HEK293T (cell line): ENCODE measurements around the gene PLB1.

ENCODE experiments used
- ARNT ChIP-seq: fragments of 450-650 bp; IDR thresholded peaks from 2 replicates; pipeline ENCODE4 v1.6.1; 2017; ENCODE audit warnings: mild to moderate bottlenecking
- BHLHE40 ChIP-seq: fragments of 450-650 bp; IDR thresholded peaks from 2 replicates; pipeline ENCODE4 v1.6.1; 2016; ENCODE audit warnings: mild to moderate bottlenecking, moderate library complexity, borderline replicate concordance
- ELF4 ChIP-seq: fragments of 450-650 bp; IDR thresholded peaks from 2 replicates; pipeline ENCODE4 v1.6.1; 2017; ENCODE audit warnings: antibody characterized with exemption
- FOXK2 ChIP-seq: fragments of 450-650 bp; IDR thresholded peaks from 2 replicates; pipeline ENCODE4 v1.6.1; 2016; ENCODE audit warnings: mild to moderate bottlenecking
- FOXM1 ChIP-seq: fragments of 450-650 bp; IDR thresholded peaks from 2 replicates; pipeline ENCODE4 v1.6.1; 2017; ENCODE audit warnings: mild to moderate bottlenecking, borderline replicate concordance
- LEF1 ChIP-seq: fragments of 450-650 bp; IDR thresholded peaks from 2 replicates; pipeline ENCODE4 v1.6.1; 2017; ENCODE audit warnings: mild to moderate bottlenecking, borderline replicate concordance
- SP1 ChIP-seq: fragments of 450-650 bp; IDR thresholded peaks from 2 replicates; pipeline ENCODE4 v1.6.1; 2017
- SUZ12 ChIP-seq: fragments of 450-650 bp; IDR thresholded peaks from 2 replicates; pipeline ENCODE4 v1.6.1; 2016; ENCODE audit warnings: mild to moderate bottlenecking
- TARDBP ChIP-seq: fragments of 450-650 bp; IDR thresholded peaks from 2 replicates; pipeline ENCODE4 v1.6.1; 2016
- TF ChIP-seq, protein P1 (sequence below): fragments of 450-650 bp; IDR thresholded peaks from 2 replicates; pipeline ENCODE4 v1.6.1; 2016

DNA sequence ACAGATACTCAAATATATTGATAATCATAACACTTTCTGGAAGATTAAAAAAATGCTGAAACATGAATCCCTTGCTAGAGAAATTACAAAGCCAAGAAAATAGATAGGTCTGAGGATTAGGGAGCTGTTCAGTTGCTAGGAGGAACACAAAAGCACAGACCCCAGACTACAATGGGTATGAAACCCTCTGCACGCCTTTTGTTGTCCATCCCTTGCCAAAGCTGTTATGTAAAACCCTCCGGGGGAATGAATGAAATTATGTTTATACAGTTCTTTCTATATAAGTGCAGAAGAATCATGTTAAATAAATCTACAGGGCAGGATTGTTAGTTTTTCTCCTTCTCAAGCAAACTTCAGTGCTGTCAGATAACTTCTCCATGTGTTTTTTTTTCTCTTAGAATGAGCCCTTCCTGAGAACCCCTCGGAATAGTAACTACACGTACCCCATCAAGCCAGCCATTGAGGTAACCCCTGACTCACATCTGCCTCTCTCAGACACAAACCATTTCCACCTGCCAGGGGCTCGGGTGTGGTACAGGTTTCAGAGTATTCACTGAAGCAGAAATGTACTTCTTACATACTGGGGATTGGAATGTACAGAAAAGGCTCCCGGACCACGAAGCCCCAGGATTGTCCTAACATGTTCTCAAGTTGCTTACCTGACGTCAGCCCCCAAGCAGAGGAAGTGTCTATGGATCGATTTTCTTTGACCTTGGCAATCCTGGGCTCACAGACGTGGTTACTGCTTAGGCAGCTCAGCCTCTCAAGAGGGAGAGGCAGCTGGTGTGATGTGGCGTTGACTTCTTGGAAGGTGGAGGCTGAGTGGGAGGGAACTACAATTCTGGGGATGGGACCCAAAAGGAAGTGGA lies 118.0 kb downstream of the PLB1 start:
- TF ChIP-seq ARNT (no peak), ELF4 (no peak), SP1 (no peak), FOXM1 (no peak), BHLHE40 (no peak), FOXK2 (no peak), LEF1 (no peak), SUZ12 (no peak), TARDBP (no peak)
- TF ChIP-seq, protein P1, sequence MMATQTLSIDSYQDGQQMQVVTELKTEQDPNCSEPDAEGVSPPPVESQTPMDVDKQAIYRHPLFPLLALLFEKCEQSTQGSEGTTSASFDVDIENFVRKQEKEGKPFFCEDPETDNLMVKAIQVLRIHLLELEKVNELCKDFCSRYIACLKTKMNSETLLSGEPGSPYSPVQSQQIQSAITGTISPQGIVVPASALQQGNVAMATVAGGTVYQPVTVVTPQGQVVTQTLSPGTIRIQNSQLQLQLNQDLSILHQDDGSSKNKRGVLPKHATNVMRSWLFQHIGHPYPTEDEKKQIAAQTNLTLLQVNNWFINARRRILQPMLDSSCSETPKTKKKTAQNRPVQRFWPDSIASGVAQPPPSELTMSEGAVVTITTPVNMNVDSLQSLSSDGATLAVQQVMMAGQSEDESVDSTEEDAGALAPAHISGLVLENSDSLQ: no peak
